OCI-LY1 (cell line): ENCODE data around the gene MLF2.

Experiments
- H2AFZ ChIP-seq: fragments of 200-600 bp; sonication (generic), shearing (Covaris generic); 2 replicates; pipeline ENCODE4 v1.6.0; 2014; ENCODE audit warnings: antibody characterized with exemption, mild to moderate bottlenecking, low read length
- H3F3A ChIP-seq: fragments of 200-600 bp; sonication (generic), shearing (Covaris generic); 2 replicates; pipeline ENCODE4 v1.6.0; 2014; ENCODE audit warnings: mild to moderate bottlenecking, antibody characterized with exemption, low read length, moderate library complexity; ENCODE audit not compliant: insufficient read depth
- H3K27ac ChIP-seq: fragments of 200-600 bp; sonication (generic); 2 replicates; pipeline ENCODE4 v1.5.1; 2014; ENCODE audit warnings: low read length, mixed run types, mild to moderate bottlenecking, low read depth; ENCODE audit not compliant: poor library complexity, severe bottlenecking
- H3K27me3 ChIP-seq: fragments of 200-600 bp; sonication (generic); 2 replicates; pipeline ENCODE4 v1.6.0; 2014; ENCODE audit warnings: antibody characterized with exemption, mild to moderate bottlenecking, low read length, moderate library complexity; ENCODE audit not compliant: insufficient read depth
- H3K36me3 ChIP-seq: fragments of 200-600 bp; sonication (generic); 2 replicates; pipeline ENCODE4 v1.6.1; 2014; ENCODE audit warnings: mild to moderate bottlenecking, antibody characterized with exemption, low read length, moderate library complexity, mixed read lengths; ENCODE audit not compliant: insufficient read depth
- H3K4me1 ChIP-seq: fragments of 200-600 bp; sonication (generic); 2 replicates; pipeline ENCODE4 v1.5.1; 2014; ENCODE audit warnings: mild to moderate bottlenecking, low read length, moderate library complexity; ENCODE audit not compliant: insufficient read depth, severe bottlenecking
- H3K4me2 ChIP-seq: fragments of 200-600 bp; sonication (generic), shearing (Covaris generic); 2 replicates; pipeline ENCODE4 v1.6.1; 2014; ENCODE audit warnings: low read length
- H3K4me3 ChIP-seq: fragments of 200-600 bp; sonication (generic); 2 replicates; pipeline ENCODE4 v1.5.1; 2014; ENCODE audit warnings: low read length, low read depth, mild to moderate bottlenecking, mixed read lengths; ENCODE audit not compliant: poor library complexity, severe bottlenecking
- H3K79me2 ChIP-seq: fragments of 200-600 bp; shearing (Covaris generic); 2 replicates; pipeline ENCODE4 v1.6.1; 2016; ENCODE audit warnings: mixed run types, low read length, mixed read lengths; ENCODE audit not compliant: insufficient read depth
- H3K9ac ChIP-seq: fragments of 200-600 bp; sonication (generic), shearing (Covaris generic); 2 replicates; pipeline ENCODE4 v1.6.1; 2014; ENCODE audit warnings: mild to moderate bottlenecking, low read length, mixed read lengths
- H3K9me2 ChIP-seq: fragments of 200-600 bp; sonication (generic), shearing (Covaris generic); 2 replicates; pipeline ENCODE4 v1.6.1; 2014; ENCODE audit warnings: low read depth, mild to moderate bottlenecking, low read length, mixed read lengths
- H3K9me3 ChIP-seq: fragments of 200-600 bp; shearing (Covaris generic); 2 replicates; pipeline ENCODE4 v1.6.1; 2014; ENCODE audit warnings: low read length, mixed read lengths
- H4K20me1 ChIP-seq: fragments of 200-600 bp; sonication (generic), shearing (Covaris generic); 2 replicates; pipeline ENCODE4 v1.6.0; 2016; ENCODE audit warnings: mild to moderate bottlenecking, low read length; ENCODE audit not compliant: insufficient read depth
- EZH2 ChIP-seq: fragments of 200-600 bp; sonication (generic), shearing (Covaris generic); IDR thresholded peaks from 2 replicates; pipeline ENCODE4 v1.8.0; 2017; ENCODE audit warnings: borderline replicate concordance, mixed run types, mild to moderate bottlenecking, antibody characterized with exemption, low read length, moderate library complexity, mixed read lengths
- TF ChIP-seq, protein P1 (sequence below): fragments of 200-600 bp; sonication (generic), shearing (Covaris generic); IDR thresholded peaks from 2 replicates; pipeline ENCODE4 v1.5.1; 2017; ENCODE audit warnings: mild to moderate bottlenecking, antibody characterized with exemption, low read length, moderate library complexity, mixed read lengths

Gene MLF2

DNA sequence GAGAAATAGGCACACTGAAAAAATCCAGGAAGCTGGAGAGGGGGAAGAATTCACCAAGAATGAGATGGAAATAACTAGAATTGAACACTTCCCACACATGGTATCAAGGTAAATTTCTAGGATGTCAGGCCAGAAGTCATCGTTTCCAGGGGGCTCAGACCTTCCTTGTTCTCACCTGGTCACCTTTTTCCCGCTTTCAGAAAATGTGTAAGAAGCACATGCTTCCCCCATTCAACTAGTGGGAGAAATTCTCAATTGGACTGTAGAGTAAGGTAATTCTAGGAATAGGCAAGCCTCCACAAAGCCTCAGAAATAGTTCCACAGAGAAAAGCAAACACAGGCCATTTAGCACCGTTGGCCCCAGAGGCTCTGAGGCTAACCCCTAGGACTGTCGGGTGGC lies 10.4 kb upstream of the MLF2 start:
- Histone ChIP-seq H2AFZ (no peak overlapping the region), H3K9ac (no peak overlapping the region), H3K4me3 (no peak overlapping the region)

DNA sequence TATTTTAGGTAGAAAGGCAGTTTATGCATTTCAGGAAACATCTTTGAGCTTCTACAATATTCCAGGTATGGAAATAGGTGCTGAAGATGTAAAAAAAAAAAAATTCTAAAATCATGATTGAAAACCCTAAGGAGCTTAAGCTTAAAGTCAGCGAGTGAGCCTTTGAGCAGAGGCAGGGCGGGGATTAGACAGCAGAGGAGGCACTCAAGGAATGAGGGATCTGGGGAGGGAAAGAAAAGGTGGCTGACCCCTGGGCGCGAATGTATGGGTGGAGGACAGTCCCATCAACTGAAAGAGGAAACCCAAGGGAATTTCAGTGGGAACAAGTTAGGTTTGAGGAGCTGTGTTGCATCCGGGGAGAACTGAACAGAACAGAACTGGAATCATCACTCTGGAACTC lies 6.8 kb upstream of the MLF2 start:
- TF ChIP-seq, protein P1, sequence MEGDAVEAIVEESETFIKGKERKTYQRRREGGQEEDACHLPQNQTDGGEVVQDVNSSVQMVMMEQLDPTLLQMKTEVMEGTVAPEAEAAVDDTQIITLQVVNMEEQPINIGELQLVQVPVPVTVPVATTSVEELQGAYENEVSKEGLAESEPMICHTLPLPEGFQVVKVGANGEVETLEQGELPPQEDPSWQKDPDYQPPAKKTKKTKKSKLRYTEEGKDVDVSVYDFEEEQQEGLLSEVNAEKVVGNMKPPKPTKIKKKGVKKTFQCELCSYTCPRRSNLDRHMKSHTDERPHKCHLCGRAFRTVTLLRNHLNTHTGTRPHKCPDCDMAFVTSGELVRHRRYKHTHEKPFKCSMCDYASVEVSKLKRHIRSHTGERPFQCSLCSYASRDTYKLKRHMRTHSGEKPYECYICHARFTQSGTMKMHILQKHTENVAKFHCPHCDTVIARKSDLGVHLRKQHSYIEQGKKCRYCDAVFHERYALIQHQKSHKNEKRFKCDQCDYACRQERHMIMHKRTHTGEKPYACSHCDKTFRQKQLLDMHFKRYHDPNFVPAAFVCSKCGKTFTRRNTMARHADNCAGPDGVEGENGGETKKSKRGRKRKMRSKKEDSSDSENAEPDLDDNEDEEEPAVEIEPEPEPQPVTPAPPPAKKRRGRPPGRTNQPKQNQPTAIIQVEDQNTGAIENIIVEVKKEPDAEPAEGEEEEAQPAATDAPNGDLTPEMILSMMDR, result no peak
- no peak for TF ChIP-seq EZH2
- no peaks in the 10 kb centered on the region for H3K9me2 ChIP-seq

More for the DNA sequence above, 10.4 kb upstream of the MLF2 start:
- H3K27me3 ChIP-seq, result peaks cover 5% of the 10 kb centered on the region; the same call in 1 of the 2 replicates
- no peaks in the 10 kb centered on the region for H3K9me2 ChIP-seq
- H3K4me2 ChIP-seq, result no peak overlapping the region
- peaks cover 40% of the 10 kb centered on the region for H3K4me1 ChIP-seq
- H3K36me3 ChIP-seq, result no peaks in the 10 kb centered on the region
- H4K20me1 ChIP-seq, result no peaks in the 10 kb centered on the region
- H3K27ac ChIP-seq, result no peak overlapping the region
- no peak for TF ChIP-seq EZH2
- TF ChIP-seq, protein P1, result no peak
- no peaks in the 10 kb centered on the region for H3K79me2 ChIP-seq
- no peaks in the 10 kb centered on the region for H3F3A ChIP-seq
- H3K9me3 ChIP-seq, result no peaks in the 10 kb centered on the region

DNA sequence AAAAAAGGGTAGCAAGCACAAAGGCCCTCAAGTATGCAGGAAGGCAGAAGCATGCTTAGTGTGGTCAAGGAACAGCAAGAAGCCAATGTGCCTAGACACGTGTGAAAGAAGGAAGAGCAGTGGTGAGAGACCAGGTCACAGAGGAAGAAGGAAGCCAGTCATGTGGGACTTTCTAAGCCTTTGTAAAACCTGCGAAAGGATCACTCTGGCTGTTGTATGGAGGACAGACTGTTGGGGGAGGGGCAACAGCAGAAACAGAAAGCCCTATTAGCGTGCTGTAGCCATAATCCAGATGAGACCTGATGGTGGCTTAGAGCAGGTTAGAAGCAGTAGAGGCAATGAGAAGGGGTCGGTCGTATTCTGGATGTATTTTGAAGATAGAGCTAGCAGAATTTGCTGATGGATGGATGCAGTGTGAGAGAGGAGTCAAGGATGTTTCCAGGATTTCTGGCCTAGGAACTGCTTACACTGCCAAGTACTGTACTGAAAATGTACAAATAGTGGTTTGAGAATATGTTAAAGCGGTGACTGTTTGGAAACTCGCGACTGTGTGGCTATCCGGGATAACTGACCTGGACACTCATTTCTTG lies 5.7 kb upstream of the MLF2 start:
- Histone ChIP-seq H3K27me3 (0 out of 2 replicates have a peak, but pooled peaks cover 5% of the 10 kb centered on the region), H3K4me2 (no peak overlapping the region), H4K20me1 (no peaks in the 10 kb centered on the region), H2AFZ (no peak overlapping the region), H3F3A (no peaks in the 10 kb centered on the region), H3K9me3 (no peaks in the 10 kb centered on the region), H3K9me2 (no peaks in the 10 kb centered on the region), H3K79me2 (no peaks in the 10 kb centered on the region), H3K9ac (no peak overlapping the region), H3K27ac (no peak overlapping the region), H3K4me3 (no peak overlapping the region), H3K36me3 (no peaks in the 10 kb centered on the region), H3K4me1 (peaks cover 5% of the 10 kb centered on the region)
- TF ChIP-seq EZH2, result no peak
- TF ChIP-seq, protein P1, result no peak

More for the DNA sequence above, 6.8 kb upstream of the MLF2 start:
- Histone ChIP-seq H2AFZ (no peak overlapping the region), H3K4me2 (no peak overlapping the region), H3K36me3 (no peaks in the 10 kb centered on the region), H4K20me1 (no peaks in the 10 kb centered on the region), H3K27ac (no peak overlapping the region), H3K79me2 (no peaks in the 10 kb centered on the region), H3K4me3 (no peak overlapping the region), H3K9ac (no peak overlapping the region), H3F3A (no peaks in the 10 kb centered on the region), H3K9me3 (no peaks in the 10 kb centered on the region), H3K4me1 (peaks cover 14% of the 10 kb centered on the region), H3K27me3 (0 out of 2 replicates have a peak, but pooled peaks cover 5% of the 10 kb centered on the region)
